Measurements from ENCODE around the gene DNAJB14. TPM values are rescaled to one million over a fixed set of nuclear protein-coding genes. Genes with fewer than 3 reads are reported as not detected.

The DNAJB14 gene
- total RNA-seq, 1 donor from 2014 or later, result 52.4 TPM

- H3K36me3 Mint-ChIP-seq (ENCODE audit: low read depth), result peaks cover 47% of the 10 kb centered on the region
- no peaks in the 10 kb centered on the region for H3K9me3 Mint-ChIP-seq
- H3K4me3 Mint-ChIP-seq, result peak overlapping the region; percentile 59
- intact Hi-C loops (cut with micrococcal nuclease), result loop anchor here (1.0 kb wide), 2 partner anchors 8 to 13 kb away; no protein-coding TSS in a partner anchor
- DNase-seq (ENCODE audit: low spot score), result no peak
- no peaks in the 10 kb centered on the region for H3K27me3 Mint-ChIP-seq (ENCODE audit: insufficient read depth)
- H3K27ac Mint-ChIP-seq, result peak overlapping the region; percentile 71
- H3K4me1 Mint-ChIP-seq (ENCODE audit: low read depth), result peaks cover 86% of the 10 kb centered on the region
Observed at GRCh38 chr4:99855678-99856077, 90.7 kb downstream of the DNAJB14 start.

- intact Hi-C loops (cut with micrococcal nuclease), result loop anchor here (2.0 to 5.0 kb wide), 5 partner anchors 228 to 1563 kb away; no protein-coding TSS in a partner anchor
- H3K27ac Mint-ChIP-seq, result peak overlapping the region; percentile 71
- H3K9me3 Mint-ChIP-seq, result no peaks in the 10 kb centered on the region
- H3K36me3 Mint-ChIP-seq (ENCODE audit: low read depth), result peaks cover 46% of the 10 kb centered on the region
- peaks cover 84% of the 10 kb centered on the region for H3K4me1 Mint-ChIP-seq (ENCODE audit: low read depth)
- no peak overlapping the region for H3K4me3 Mint-ChIP-seq
- DNase-seq (ENCODE audit: low spot score), result no peak
- no peaks in the 10 kb centered on the region for H3K27me3 Mint-ChIP-seq (ENCODE audit: insufficient read depth)
Observed at GRCh38 chr4:99853999-99854398, 92.4 kb downstream of the DNAJB14 start.

- H3K36me3 Mint-ChIP-seq (ENCODE audit: low read depth), result peaks cover 48% of the 10 kb centered on the region
- peak overlapping the region; percentile 6 for H3K4me3 Mint-ChIP-seq
- peak overlapping the region; percentile 22 for H3K27ac Mint-ChIP-seq
Observed at GRCh38 chr4:99853190-99853589, 93.2 kb downstream of the DNAJB14 start.

GRCh38 chr4:99852199-99852749, 94.1 kb downstream of the DNAJB14 start:
- peak overlapping the region; percentile 67 for H3K4me3 Mint-ChIP-seq

More at GRCh38 chr4:99853190-99853589, 93.2 kb downstream of the DNAJB14 start:
- Mint-ChIP-seq H3K4me1 (ENCODE audit: low read depth) (peaks cover 88% of the 10 kb centered on the region), H3K9me3 (no peaks in the 10 kb centered on the region), H3K27me3 (ENCODE audit: insufficient read depth) (no peaks in the 10 kb centered on the region)
- intact Hi-C loops (cut with micrococcal nuclease), result loop anchor here (2.0 to 5.0 kb wide), 5 partner anchors 229 to 1564 kb away; no protein-coding TSS in a partner anchor
- no peak for DNase-seq (ENCODE audit: low spot score)

GRCh38 chr4:99848591-99849001, 97.8 kb downstream of the DNAJB14 start:
- H3K9me3 Mint-ChIP-seq, result no peaks in the 10 kb centered on the region
- H3K27ac Mint-ChIP-seq, result peak overlapping the region; percentile 95
- DNase-seq (ENCODE audit: low spot score), result no peak
- no peaks in the 10 kb centered on the region for H3K27me3 Mint-ChIP-seq (ENCODE audit: insufficient read depth)
- intact Hi-C loops (cut with micrococcal nuclease), result loop anchor here (2.0 to 5.0 kb wide), 4 partner anchors 46 to 1246 kb away; partner anchors contain the start of gene LAMTOR3
- H3K36me3 Mint-ChIP-seq (ENCODE audit: low read depth), result peaks cover 29% of the 10 kb centered on the region
- peaks cover 88% of the 10 kb centered on the region for H3K4me1 Mint-ChIP-seq (ENCODE audit: low read depth)
- H3K4me3 Mint-ChIP-seq, result peak overlapping the region; percentile 65

More at GRCh38 chr4:99852199-99852749, 94.1 kb downstream of the DNAJB14 start:
- peaks cover 45% of the 10 kb centered on the region for H3K36me3 Mint-ChIP-seq (ENCODE audit: low read depth)
- H3K9me3 Mint-ChIP-seq, result no peaks in the 10 kb centered on the region
- peak overlapping the region; percentile 95 for H3K27ac Mint-ChIP-seq
- intact Hi-C loops (cut with micrococcal nuclease), result loop anchor here (1.0 to 5.0 kb wide), 6 partner anchors 9 to 1565 kb away; no protein-coding TSS in a partner anchor
- no peak for DNase-seq (ENCODE audit: low spot score)
- peaks cover 88% of the 10 kb centered on the region for H3K4me1 Mint-ChIP-seq (ENCODE audit: low read depth)
- H3K27me3 Mint-ChIP-seq (ENCODE audit: insufficient read depth), result no peaks in the 10 kb centered on the region

GRCh38 chr4:99847362-99847976, 98.9 kb downstream of the DNAJB14 start:
- Mint-ChIP-seq H3K27ac (peak overlapping the region; percentile 95), H3K9me3 (no peaks in the 10 kb centered on the region), H3K4me3 (peak overlapping the region; percentile 59), H3K36me3 (ENCODE audit: low read depth) (peaks cover 25% of the 10 kb centered on the region), H3K27me3 (ENCODE audit: insufficient read depth) (no peaks in the 10 kb centered on the region), H3K4me1 (ENCODE audit: low read depth) (peaks cover 83% of the 10 kb centered on the region)
- intact Hi-C loops (cut with micrococcal nuclease), result loop anchor here (1.0 to 5.0 kb wide), 9 partner anchors 9 to 1245 kb away; partner anchors contain the start of gene DAPP1
- DNase-seq (ENCODE audit: low spot score), result no peak

GRCh38 chr4:99846891-99847290, 99.5 kb downstream of the DNAJB14 start:
- H3K4me3 Mint-ChIP-seq, result peak overlapping the region; percentile 59
- DNase-seq (ENCODE audit: low spot score), result no peak
- H3K4me1 Mint-ChIP-seq (ENCODE audit: low read depth), result peaks cover 83% of the 10 kb centered on the region
- H3K27ac Mint-ChIP-seq, result peak overlapping the region; percentile 95
- peaks cover 30% of the 10 kb centered on the region for H3K36me3 Mint-ChIP-seq (ENCODE audit: low read depth)
- H3K9me3 Mint-ChIP-seq, result no peaks in the 10 kb centered on the region
- intact Hi-C loops (cut with micrococcal nuclease), result loop anchor here (1.0 to 5.0 kb wide), 9 partner anchors 9 to 1245 kb away; partner anchors contain the start of gene DAPP1
- H3K27me3 Mint-ChIP-seq (ENCODE audit: insufficient read depth), result no peaks in the 10 kb centered on the region

Other genes with a start within 250 kb of the DNAJB14 start
- gene DAPP1, start 129.8 kb downstream of the DNAJB14 start, total RNA-seq, result 38.8 and 40.2 TPM in 2 replicates
- 28.6 and 29.7 TPM in 2 replicates for gene LAMTOR3, start 52.2 kb downstream of the DNAJB14 start, total RNA-seq
- 447 and 450 TPM in 2 replicates for gene H2AZ1, start 3.7 kb upstream of the DNAJB14 start, total RNA-seq
- 0.34 and 0.76 TPM in 2 replicates for gene DDIT4L, start 243.8 kb upstream of the DNAJB14 start, total RNA-seq

Data from activated T-helper 1 cell treated with anti-CD3 and anti-CD28 coated beads, Interleukin-12 subunit alpha, Interleukin-12 subunit beta, Interleukin-2, Interleukin-4 antibody, amounts not matched to agents 30 ng/mL and 10 ng/mL and 1 ng/mL, durations not matched to agents 14 hours and 24 hours and 36 hours (primary cell).